HCEC 1CT (cell line): ENCODE measurements around the gene ATRNL1.
"Not testable (repeated sequence)": the region's sequence is repeated elsewhere in the genome, so short reads cannot be mapped to it uniquely, and the experiment has no call there.

ENCODE experiments used
- DNase-seq: peaks from one replicate; pipeline ENCODE4 v3.0.0-alpha.2; 2017

ATRNL1 gene

DNA sequence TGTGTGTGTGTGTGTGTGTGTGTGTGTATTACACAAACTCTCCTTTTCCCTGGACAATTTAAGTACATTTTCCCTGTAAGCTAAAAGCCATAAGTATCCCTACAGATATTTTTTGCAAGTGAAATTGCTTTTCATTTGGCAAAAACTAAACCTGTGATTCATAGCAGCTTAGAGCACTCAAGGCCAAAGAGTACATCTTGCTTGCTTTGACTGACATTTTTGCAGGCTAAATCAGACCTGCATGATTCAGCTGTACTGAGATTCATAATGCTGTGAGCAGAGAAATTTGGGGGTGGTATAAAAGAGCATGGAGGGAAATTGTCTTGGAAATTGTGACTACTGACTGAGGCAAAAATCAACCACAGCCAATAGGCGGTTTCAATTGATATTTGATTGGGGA, 679.4 kb downstream of the ATRNL1 start:
- DNase-seq = peak; percentile 93

DNA sequence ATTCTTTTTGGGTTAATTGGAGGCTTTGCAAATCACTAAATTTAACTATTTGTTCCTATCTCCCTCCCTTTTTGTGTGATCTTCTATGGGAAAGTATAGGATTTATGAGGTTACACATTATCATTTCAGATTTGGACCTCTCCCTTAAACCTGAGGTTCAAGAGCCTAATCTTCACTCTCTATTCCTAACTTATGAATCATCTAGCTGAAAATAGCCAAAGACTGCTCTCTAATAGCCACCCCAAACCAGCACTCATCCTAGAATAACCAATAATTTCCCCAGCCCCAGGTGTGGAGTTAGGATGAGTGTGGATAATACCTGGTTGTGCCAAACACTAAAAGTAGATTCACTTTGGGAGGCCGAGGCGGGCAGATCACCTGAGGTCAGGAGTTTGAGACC, 680.7 kb downstream of the ATRNL1 start:
- DNase-seq = peak; percentile 32

DNA sequence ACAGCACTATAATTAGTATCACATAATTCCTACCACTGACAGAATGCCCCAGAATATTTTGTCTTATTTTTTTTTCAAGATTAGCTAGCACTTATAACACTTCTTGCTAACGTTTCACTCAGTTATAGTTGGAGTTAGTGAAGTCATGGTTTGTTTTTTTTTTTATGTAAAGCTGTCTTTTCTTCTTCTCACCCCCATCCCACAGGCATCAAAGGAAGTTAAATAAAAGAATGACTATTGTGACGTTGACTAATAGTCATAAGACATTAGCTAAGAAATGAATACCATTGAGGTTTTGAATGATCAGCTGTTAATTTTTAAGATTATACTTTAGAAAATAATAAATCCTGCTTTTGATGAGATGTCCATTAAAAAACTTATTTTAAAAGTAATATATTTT, 681.6 kb downstream of the ATRNL1 start:
- peak; percentile 28 for DNase-seq

DNA sequence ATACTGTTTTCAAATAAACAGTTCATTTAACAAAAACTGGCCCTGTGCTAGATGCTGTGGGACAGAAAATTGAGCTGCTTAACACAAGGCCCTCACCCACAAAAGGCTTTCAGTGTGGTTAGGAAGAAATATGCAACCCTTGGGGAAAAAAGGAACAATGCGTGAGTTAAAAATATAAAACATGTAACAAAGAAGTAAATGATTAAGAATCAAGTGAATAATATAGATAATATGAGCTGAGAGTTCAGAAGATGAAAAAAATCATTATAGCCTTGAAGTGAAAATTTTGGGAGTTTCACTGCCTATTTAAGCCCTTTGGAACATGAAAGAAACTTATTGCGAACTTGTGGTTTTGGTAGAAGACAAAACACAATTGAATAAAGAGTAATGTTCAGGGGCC, 684.5 kb downstream of the ATRNL1 start:
- no peak for DNase-seq

DNA sequence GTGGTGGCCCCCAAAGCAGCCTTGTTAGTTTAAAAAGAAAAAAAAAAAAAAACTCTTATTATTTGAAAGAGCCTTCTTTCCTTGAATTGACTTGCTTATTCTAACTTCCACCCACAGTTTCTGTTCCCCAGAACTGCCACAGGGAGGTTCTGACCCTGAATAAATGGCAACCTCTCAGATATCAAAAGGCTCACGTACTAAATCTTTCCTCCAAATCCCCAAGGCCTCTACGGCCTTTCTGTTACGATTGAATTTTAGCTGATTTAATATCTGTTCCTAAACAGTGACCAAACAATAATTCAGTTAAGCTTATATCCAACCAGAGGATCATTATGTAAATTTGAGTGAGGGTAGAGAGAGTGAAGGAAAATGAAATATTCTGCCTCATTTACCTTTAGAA, 697.1 kb downstream of the ATRNL1 start:
- DNase-seq = no peak

DNA sequence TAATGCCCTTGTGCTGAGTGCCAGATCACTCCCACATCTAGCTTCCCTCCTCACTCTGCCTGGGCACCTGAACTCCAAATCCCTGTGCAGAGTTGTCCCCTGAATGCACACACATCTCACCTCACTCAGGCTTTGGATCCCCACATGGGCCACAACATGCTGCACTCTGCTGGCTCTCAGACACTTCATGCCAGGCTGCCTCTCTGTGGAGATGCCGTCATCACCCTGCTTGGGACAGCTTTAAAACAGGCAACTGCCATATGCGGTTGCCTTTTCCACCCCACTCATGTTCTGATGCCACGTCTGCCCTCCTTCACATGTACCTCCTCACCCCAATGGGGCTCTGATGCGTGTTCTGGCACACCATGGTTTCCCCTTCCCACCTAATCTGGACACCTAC, 702.8 kb downstream of the ATRNL1 start:
- DNase-seq = no peak

DNA sequence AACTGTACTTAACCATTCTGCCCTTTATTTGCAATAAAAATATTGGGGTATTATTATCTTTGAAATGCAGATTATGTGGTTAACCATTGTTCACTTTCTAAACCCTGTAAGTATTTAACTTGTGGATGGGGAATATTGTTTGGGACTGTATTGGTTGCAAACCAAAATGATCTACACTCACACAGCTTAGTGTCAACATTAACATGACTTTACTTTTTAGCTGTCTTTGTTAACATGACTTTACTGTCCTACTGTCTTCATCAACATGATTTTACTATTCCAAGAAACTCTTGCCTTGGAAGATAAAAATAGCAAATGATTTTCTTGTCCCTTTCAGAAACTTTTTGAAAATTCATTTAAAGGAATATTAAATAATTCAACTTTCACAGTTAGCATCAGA, 708.3 kb downstream of the ATRNL1 start:
- no peak for DNase-seq

DNA sequence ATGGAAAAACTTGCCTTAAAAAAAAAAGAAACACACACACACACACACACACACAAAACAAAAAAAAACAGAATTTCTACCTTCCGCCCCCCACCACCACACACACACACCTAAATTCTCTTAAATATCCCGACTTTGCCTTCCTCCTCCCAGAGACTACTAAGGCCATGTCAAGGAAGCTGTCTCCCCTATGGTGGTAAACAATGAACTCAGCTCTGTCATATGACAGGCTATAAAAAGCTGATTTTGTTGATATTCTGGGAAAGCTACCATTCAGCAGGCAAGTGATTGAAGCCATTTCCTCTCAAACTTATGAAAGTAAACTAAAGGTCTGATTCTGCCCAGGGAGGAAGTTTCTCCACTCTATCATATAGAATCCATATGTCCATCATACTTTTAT, 708.8 kb downstream of the ATRNL1 start:
- DNase-seq = peak; percentile 7

DNA sequence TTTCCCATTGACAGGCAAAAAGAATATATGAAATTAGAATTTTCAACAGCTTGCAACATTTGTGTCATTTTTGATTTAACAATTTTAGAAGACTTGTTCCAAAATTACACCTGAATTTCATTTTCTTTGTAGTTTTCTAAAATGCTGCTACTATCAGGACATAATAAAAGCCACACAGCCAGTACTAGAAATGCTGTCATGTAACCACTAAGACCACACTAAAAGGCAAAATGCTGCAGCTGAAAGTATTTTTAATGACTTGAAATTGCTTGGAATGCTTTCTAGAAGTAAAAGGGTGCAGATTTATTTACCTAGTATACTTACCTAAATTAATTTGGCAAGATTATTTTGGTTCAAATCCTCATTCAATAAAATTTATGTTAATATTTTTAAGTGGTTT, 709.7 kb downstream of the ATRNL1 start:
- DNase-seq = no peak

DNA sequence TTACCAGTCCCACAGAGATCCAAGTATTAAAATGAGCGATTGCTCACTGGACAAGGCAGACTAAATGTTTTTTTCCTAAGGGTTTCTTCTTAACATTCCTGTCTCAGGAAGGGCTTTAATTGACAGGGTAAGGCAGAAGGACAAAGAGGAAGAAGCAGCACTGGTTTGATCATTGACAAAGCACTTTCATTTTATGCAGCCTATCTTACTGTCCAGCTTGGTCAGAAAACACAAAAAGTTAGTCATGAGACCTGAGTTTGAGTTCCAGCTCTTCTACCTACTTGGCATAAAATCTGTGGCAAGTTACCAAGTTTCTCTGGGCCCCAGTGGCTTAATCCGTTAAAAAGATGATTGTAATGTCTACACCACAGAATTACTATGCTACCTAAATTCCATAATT, 721.4 kb downstream of the ATRNL1 start:
- DNase-seq = no peak

DNA sequence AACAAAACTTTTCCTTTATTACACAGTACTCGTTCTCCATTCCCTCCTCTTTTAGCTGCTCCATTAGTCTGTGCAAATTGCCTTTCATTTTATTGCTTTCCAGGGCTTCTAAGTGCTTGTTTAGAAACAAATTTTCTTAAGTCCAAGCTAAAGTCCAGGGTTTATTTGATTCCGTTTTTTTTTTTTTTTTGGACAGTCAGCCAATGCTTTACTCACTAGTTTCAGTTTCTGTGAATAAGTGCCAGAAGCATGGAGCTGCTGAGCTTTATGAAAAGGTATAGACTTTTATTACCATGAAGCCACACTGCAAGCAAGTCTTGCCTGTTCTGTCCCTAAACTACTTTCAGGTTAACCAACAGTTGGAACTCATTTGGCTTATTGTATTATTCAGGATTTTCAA, 724.8 kb downstream of the ATRNL1 start:
- peak; percentile 7 for DNase-seq

DNA sequence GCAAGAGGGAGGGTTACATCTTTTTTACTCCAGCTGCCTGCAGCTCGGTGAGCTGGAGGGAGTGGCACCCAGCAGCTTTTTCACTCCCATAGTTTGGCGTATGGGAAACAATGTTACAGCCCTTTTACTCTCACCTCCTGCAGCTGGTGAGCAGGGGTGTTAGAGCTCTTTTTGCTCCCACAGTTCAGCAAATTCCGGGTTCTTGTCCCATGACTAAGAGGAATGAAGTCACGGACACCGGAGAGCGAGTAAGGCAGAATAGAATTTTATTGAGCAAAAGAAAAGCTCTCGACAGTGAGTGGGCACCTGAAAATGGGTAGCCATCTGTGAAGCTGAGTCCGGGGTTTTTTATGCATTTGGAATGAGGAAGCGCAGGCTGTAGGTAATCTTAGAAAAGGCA, 733.2 kb downstream of the ATRNL1 start:
- peak; percentile 30 for DNase-seq

DNA sequence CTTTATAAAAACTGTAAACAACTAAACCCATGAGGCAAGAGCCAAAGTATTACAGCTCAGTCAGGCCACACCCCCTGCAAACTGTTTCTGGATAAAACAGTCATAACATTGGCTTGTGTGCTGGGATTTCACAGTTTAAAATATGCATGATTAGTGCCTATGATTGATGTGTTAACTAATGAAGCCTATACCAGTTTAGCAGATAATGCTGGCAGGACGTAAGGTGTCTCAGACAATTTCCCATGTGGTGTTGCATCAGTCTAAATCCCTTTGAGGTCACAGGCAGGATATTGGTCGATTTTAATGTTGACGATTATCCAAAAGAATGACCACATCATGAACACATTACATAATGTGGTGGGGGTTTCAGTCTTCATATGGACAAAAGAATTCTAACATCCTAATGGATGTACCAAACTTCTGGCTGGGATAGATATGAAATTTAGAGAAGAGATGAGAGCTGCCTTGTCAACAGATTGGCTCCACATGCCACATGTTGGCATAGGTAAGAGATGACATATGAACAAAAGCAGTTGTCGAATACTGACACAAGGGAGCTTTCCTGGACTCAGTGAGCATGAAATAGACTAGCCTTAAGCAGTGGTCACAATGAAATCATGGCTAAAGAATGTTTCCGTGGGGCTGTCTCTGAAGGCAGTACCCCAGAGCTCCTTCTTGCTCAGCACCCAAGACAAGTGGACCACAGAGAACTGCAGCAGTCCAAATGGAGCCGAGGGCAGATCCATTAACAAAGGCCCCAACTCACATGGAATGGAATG, 734.3 kb downstream of the ATRNL1 start:
- DNase-seq = peak; percentile 62

DNA sequence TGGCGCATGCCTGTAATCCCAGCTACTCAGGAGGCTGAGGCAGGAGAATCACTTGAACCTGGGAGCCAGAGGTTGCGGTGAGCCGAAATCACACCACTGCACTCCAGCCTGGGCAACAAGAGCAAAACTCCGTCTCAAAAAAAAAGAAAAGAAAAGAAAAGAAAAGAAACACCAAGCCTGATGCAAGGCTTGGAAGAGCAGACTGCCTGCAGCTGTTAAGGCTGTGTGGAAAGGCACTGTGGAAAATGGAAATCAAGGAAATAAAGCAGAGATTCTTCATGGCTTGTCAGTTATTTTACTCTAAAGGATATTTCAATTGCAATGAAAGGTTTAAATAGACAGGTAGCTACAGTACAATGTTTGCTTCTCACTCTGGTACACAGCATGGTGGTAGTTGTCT, 735.0 kb downstream of the ATRNL1 start:
- not testable (repeated sequence) for DNase-seq

DNA sequence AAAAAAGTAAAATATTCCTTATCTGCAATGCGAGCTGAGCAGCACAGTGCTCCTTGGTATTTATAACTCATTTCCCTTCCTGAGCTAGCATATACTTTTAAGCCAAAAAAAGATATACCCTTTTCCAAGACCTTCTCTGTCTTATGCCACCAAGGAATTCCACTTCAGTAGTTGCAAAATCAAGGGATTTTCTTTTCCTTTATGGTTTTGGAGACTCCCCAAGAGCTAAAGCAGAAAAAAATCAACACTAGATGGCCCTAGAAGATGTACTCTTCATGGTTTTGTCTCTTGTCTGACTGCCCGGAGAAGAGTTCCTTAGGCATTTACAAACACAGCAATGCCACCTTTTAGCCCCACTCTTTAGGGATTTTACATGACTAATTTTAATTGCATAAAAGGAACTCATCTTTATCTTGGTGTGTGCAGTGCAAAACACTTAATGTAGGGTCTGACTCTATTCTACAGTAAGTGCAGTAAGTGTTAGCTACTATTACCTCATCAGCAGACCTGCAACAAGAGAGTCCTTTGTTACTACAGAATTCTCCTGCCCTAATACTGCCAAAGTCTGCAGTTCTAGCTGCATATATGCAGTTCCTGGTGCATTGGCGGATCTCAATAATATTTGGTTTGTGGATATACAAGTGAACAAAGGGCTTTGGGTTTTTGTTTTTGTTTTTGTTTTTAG, 736.5 kb downstream of the ATRNL1 start:
- peak; percentile 76 for DNase-seq

DNA sequence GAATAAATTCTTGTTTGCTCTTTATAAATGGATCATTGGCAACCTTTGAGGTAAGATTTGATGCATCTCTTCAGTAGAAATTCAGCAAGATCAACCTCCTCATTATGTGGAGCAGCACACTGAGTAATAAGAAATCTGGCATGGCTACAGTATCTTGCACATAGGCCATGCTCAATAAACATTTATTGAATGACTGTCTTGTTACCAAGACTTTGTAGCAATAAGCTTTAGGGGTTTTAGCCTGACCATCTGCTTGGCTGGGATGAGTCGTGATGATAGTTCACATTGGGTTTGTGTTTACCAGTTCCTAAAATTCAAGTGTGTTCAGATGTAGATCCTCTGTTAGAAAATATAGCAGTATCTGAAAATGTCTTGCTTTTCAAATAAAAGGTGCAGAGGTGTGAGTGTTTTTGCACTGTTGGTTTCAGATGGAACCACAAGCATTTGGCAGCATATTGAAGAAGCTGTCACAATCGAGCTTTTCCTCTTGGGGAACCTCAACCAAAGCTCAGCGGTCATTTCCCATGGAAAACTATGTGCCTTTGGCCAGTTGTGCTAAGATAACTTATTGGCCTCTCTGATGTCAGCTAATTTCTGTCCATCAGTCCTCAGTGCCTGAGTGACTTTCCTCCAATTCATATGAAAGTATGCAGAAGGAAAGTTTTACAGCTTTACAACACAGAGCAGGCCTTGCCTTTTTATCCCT, 737.3 kb downstream of the ATRNL1 start:
- peak; percentile 71 for DNase-seq

DNA sequence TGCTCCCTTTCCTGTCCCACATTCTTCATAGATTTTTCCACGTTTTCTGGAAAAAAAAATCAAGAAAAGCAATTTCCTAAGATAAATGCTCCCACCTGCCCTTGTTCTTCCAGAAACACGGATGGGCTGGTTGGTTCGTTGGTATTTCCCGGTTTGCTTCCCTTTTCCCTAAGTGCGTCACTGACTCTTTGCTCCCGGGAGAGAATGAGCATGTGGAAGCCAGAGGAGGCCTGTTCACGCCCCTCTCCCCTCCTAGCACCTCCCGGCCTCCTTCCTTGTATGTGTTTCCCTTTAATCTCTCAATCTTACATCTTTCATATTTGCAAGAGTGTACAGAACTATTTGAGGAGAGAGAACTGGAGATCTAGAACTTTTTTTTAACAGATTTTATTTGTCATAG, 737.9 kb downstream of the ATRNL1 start:
- no peak for DNase-seq

DNA sequence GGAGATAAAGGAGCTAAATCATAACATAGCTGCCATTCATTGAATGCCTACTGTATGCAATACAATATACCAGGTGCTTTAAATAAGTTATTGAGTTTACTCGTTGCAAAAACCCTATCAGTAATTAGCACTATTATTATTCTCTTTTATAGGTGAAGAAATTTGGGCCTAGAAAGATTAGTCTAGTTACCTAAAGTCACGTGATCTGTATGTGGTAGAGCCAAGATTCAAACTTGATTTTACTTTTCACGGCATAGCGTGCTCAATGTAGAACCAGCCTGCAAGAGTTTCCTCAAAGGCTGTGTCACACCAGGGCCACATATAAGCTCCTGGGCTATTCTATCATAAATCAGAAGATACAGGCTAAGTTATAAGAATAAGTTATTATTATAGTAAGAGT, 740.0 kb downstream of the ATRNL1 start:
- DNase-seq = no peak

DNA sequence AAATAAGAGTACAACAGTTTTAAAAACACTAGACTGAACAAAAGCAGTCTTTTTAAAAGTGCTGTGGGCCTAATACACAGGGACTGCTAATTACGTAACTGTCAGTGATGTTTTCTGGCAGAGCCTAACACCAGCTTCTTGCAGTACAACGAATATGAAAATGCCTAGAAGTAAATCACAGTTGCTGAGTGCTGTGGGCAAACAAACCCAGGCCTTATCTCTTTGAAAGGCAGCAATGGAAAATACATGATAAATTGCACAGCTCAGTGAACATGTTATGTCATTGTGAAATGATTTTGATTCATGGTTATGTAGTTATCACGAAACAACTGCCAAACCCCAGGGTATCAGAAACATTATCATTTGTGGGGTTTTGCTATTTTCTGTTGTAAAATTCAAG, 751.4 kb downstream of the ATRNL1 start:
- no peak for DNase-seq

DNA sequence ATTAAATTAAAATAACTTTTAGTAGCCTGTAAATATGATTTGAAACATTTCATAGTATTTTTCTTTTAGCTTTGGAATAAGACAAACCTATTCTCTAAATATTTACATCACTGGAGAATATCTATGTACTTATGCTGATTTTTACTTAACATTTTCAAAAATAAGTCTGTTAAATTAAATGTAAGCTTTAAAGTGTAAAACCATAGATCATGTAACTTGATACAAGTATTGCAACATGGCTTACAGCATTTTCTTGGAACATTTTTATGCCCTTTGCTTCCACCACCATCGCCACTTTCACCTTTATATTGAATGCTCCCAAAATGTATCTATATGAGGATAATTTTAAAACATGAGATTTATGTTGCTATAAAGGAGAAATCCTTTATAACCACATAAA, 752.8 kb downstream of the ATRNL1 start:
- DNase-seq = peak; percentile 15

DNA sequence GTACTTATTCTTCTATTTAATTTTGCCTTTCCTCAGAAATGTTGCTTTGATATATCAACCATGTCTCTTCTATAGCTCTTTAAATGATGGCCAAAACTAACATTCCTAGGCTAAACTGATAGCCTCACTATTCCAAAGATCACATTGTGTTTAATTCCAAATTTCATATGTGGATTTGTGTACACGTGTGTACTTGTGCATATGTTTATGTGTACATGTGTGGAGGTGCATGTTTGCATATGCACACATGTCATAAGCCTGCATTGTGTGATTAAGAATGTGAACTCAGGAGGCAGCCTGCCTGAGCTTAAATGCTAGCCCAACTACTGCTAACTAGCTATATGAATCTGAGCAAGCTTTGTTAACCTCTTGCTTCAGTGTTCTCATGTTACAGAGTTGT, 753.4 kb downstream of the ATRNL1 start:
- DNase-seq = no peak

DNA sequence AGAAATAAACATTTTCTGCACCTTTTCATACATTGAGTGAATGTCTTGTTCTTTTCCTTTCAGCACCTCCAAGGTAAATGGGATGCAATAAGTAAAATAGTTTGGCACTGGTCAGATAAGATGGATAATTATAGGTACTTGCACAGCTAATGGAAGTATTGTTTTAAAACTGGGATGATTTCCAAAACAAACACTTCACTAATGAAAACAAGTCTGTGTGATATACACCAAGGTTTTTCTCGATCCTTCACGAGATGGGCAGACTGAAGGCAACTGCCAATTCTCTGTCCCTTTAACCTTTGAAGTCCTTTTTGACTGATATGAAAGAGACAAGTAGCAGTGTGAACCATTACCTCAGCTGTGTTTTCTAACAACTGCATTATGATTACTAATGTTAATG, 756.0 kb downstream of the ATRNL1 start:
- no peak for DNase-seq

DNA sequence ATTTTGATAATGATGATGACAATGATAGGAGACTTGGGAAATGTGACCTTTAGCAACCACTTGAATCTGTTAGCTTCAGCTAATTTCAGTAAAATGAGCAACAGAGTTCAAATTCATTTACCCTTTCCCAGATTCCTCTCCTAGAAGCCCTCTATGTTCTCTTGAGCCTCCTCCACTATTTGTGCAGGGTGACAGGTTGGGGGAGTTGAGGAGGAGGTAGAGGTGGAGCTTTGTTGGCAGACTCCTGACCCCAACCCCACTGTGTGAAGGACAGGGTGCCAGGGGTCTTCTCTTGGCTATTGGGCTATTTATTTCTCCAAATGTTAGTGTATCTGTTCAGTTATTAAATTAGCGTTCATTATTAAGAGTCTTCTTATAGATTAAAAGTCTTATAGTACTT, 757.5 kb downstream of the ATRNL1 start:
- DNase-seq = no peak

DNA sequence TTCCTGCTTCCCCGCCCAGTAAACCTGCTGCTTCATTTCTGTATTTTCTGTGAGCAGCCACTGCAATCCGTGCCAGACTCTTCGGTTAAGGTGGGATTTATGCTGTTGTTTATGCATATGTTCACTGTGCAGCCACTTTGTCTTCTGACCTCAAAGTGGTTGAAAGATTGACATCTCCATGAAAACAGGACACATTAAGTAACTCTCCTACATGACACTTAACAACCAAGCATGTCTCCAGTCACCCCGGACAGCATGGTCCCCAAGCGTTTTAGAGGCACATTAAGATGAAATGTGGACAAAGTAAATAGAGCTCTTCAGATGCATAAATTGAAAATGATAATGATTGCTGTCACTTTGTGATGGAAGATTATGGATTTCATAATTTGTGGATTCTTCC, 758.5 kb downstream of the ATRNL1 start:
- DNase-seq = no peak
